Caco-2 (cell line): ENCODE data around the gene APLF. TPM values are rescaled to one million over a fixed set of nuclear protein-coding genes. Genes with fewer than 3 reads are reported as not detected.
"Not testable (repeated sequence)": the region's sequence is repeated elsewhere in the genome, so short reads cannot be mapped to it uniquely, and the experiment has no call there.

Experiments used
- BruUV-seq: library from RNA; stranded (reverse); fragments of 400-500 nt; replicated peaks from 2 replicates; lab custom pipeline; 2021; lab: Mats Ljungman, UMichigan
- CTCF ChIA-PET: fragments of 300-600 bp; sonication (Branson Sonifier 250); formaldehyde crosslinking; loops from one replicate; lab custom pipeline; 2022; ENCODE audit warnings: antibody characterized with exemption; lab: Charles Lee
- POLR2A ChIA-PET: fragments of 300-600 bp; sonication (Branson Sonifier 250); formaldehyde crosslinking; loops from one replicate; lab custom pipeline; 2022; ENCODE audit warnings: antibody characterized with exemption; lab: Charles Lee
- DNase-seq, 2 experiments: peaks; one replicate each; pipeline versions ENCODE4 v3.0.0 to v3.0.0-alpha.2; 2020 to 2022
- H3K27me3 ChIP-seq: replicated peaks from 2 replicates; pipeline ENCODE4 v1.6.0; 2011; ENCODE audit warnings: low read length; ENCODE audit not compliant: control insufficient read depth, insufficient read depth
- H3K36me3 ChIP-seq: 2 replicates; pipeline ENCODE4 v1.5.1; 2011; ENCODE audit warnings: low read length; ENCODE audit not compliant: control insufficient read depth, insufficient read depth
- H3K4me1 ChIP-seq: fragments of 250-450 bp; sonication (Bioruptor Pico); 2 replicates; pipeline ENCODE4 v1.5.1; 2020; ENCODE audit warnings: mild to moderate bottlenecking
- H3K4me3 ChIP-seq: 2 replicates; pipeline ENCODE4 v1.5.1; 2011; ENCODE audit warnings: low read depth, mild to moderate bottlenecking, control low read depth, low read length
- H3K9me3 ChIP-seq: fragments of 250-450 bp; sonication (Bioruptor Pico); 2 replicates; pipeline ENCODE4 v1.5.1; 2020; ENCODE audit warnings: mild to moderate bottlenecking, moderate library complexity
- H3K27ac Mint-ChIP-seq: one replicate; pipeline ENCODE4 v1.8.0; 2022; ENCODE audit warnings: mixed read lengths; ENCODE audit not compliant: unreplicated experiment
- H3K27me3 Mint-ChIP-seq: one replicate; pipeline ENCODE4 v1.8.0; 2022; ENCODE audit warnings: mixed read lengths; ENCODE audit not compliant: insufficient read depth, unreplicated experiment
- H3K36me3 Mint-ChIP-seq: one replicate; pipeline ENCODE4 v1.8.0; 2022; ENCODE audit warnings: mild to moderate bottlenecking, mixed read lengths; ENCODE audit not compliant: insufficient read depth, unreplicated experiment
- H3K4me1 Mint-ChIP-seq: one replicate; pipeline ENCODE4 v1.8.0; 2022; ENCODE audit warnings: low read depth, mixed read lengths; ENCODE audit not compliant: unreplicated experiment
- H3K4me3 Mint-ChIP-seq: one replicate; pipeline ENCODE4 v1.8.0; 2022; ENCODE audit warnings: mild to moderate bottlenecking, moderate library complexity, mixed read lengths; ENCODE audit not compliant: unreplicated experiment
- H3K9me3 Mint-ChIP-seq: one replicate; pipeline ENCODE4 v1.8.0; 2022; ENCODE audit warnings: mixed read lengths; ENCODE audit not compliant: unreplicated experiment
- intact Hi-C: fragments of 100-400 bp; cut with micrococcal nuclease; formaldehyde crosslinking; loops from one replicate; pipeline ENCODE4 v1.10.0; 2022; ENCODE audit not compliant: unreplicated experiment
- total RNA-seq: library from RNA; stranded (reverse); gene quantifications from 2 replicates; pipeline ENCODE4 v1.2.3, GENCODE V29; 2022
- TF ChIP-seq, protein P1 (sequence below), 2 experiments: fragments of 200-600 bp in 1 of 2; IDR thresholded peaks; 1 replicate in 1 of 2; 2 replicates in 1 of 2; pipeline versions ENCODE4 v1.5.1 to v1.8.0; 2011 to 2022; ENCODE audit warnings: antibody characterized with exemption in 1 of 2, control low read depth in 1 of 2, inconsistent platforms in 1 of 2, low read depth in 1 of 2, low read length in 1 of 2, mild to moderate bottlenecking in 1 of 2, moderate library complexity in 1 of 2; ENCODE audit not compliant: insufficient read depth in 1 of 2, severe bottlenecking in 1 of 2, unreplicated experiment in 1 of 2

The APLF gene
- total RNA-seq, 1 experiment from 2014 or later = 3.9 TPM

DNA sequence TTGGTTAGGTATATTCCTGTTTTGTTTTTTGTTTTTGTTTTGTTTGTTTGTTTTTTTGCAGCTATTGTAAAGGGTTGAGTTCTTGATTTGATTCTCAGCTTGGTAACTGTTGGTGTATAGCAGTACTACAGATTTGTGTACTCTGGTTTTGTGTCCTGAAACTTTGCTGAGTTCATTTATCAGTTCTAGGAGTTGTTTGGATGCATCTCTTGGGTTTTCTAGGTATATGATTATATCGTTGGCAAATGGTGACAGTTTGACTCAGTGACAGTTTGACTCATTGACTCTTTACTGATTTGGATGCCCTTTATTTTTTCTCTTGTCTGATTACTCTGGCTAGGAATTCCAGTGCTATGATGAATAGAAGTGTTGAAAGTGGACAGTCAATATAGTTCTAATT is 53.7 kb downstream of the APLF start:
- no peak overlapping the region for H3K27ac Mint-ChIP-seq
- no peaks in the 10 kb centered on the region for H3K9me3 Mint-ChIP-seq
- H3K4me3 Mint-ChIP-seq = no peak overlapping the region
- BruUV-seq = no TSS peak
- H3K27me3 Mint-ChIP-seq = no peaks in the 10 kb centered on the region
- ChIA-PET POLR2A (no interaction called here), CTCF (no interaction called here)
- H3K36me3 ChIP-seq = no peaks in the 10 kb centered on the region
- no peaks in the 10 kb centered on the region for H3K4me1 ChIP-seq
- H3K36me3 Mint-ChIP-seq = peaks cover 4% of the 10 kb centered on the region
- H3K9me3 ChIP-seq = no peaks in the 10 kb centered on the region
- intact Hi-C loops = no loop called here
- H3K27me3 ChIP-seq = no peaks in the 10 kb centered on the region
- no peaks in the 10 kb centered on the region for H3K4me1 Mint-ChIP-seq
- TF ChIP-seq, protein P1, sequence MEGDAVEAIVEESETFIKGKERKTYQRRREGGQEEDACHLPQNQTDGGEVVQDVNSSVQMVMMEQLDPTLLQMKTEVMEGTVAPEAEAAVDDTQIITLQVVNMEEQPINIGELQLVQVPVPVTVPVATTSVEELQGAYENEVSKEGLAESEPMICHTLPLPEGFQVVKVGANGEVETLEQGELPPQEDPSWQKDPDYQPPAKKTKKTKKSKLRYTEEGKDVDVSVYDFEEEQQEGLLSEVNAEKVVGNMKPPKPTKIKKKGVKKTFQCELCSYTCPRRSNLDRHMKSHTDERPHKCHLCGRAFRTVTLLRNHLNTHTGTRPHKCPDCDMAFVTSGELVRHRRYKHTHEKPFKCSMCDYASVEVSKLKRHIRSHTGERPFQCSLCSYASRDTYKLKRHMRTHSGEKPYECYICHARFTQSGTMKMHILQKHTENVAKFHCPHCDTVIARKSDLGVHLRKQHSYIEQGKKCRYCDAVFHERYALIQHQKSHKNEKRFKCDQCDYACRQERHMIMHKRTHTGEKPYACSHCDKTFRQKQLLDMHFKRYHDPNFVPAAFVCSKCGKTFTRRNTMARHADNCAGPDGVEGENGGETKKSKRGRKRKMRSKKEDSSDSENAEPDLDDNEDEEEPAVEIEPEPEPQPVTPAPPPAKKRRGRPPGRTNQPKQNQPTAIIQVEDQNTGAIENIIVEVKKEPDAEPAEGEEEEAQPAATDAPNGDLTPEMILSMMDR (IDR thresholded peaks at IDR 0.05; ENCODE audit: insufficient read depth in 1 of 2, low read depth in 1 of 2, low read length in 1 of 2, severe bottlenecking in 1 of 2, unreplicated experiment in 1 of 2) = no peak
- H3K4me3 ChIP-seq = no peak overlapping the region
- no peak for DNase-seq

DNA sequence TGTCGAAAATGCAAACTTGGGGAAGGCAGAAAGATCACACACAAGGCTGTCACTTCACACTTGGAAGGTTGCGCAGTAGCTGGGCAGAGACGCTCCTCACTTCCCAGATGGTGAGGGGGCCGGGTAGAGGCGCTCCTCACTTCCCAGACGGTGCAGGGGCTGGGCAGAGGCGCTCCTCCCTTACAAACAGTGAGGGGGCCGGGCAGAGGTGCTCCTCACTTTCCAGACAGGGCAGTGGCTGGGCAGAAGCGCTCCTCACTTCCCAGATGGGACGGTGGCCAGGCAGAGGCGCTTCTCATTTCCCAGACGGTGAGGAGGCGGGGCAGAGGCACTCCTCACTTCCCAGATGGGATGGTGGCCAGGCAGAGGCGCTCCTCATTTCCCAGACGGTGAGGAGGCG is 59.6 kb downstream of the APLF start:
- H3K4me1 ChIP-seq, H3K9me3 Mint-ChIP-seq, POLR2A ChIA-PET, H3K4me3 Mint-ChIP-seq, DNase-seq, intact Hi-C loops, H3K36me3 ChIP-seq, H3K27ac Mint-ChIP-seq, H3K27me3 ChIP-seq, H3K4me1 Mint-ChIP-seq, H3K27me3 Mint-ChIP-seq, H3K9me3 ChIP-seq, BruUV-seq, H3K4me3 ChIP-seq: not testable (repeated sequence)
- peaks cover 12% of the 10 kb centered on the region for H3K36me3 Mint-ChIP-seq
- CTCF ChIA-PET = interaction anchor here (0.7 kb wide), 1 partner anchor 1258 kb away, joined by 5 read pairs; no protein-coding TSS in a partner anchor

DNA sequence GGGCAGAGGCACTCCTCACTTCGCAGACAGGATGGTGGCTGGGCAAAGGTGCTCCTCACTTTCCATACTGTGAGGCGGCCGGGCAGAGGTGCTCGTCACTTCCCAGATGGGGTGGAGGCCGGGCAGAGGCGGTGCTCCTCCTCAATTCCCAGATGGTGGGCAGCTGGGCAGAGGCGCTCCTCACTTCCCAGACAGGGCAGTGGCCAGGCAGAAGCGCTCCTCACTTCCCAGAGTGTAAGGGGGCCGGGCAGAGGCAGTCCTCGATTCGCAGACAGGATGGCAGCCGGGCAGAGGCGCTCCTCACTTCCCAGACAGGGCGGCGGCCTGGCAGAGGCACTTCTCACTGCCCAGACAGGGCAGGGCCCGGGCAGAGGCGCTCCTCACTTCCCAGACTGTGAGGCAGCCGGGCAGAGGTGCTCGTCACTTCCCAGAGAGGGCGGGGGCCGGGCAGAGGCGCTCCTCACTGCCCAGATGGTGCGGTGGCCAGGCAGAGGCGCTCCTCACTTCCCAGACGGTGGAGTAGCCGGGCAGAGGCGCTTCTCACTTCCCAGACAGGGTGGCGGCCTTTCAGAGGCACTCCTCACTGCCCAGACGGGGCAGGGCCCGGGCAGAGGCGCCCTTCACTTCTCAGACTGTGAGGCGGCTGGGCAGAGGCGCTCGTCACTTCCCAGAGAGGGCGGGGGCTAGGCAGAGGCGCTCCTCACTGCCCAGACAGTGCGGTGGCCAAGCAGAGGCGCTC is 60.1 kb downstream of the APLF start:
- POLR2A ChIA-PET, H3K9me3 ChIP-seq, DNase-seq, intact Hi-C loops, H3K4me1 ChIP-seq, H3K36me3 ChIP-seq, BruUV-seq, H3K4me3 Mint-ChIP-seq, H3K27ac Mint-ChIP-seq, H3K9me3 Mint-ChIP-seq, H3K27me3 Mint-ChIP-seq, H3K4me3 ChIP-seq, H3K27me3 ChIP-seq, H3K4me1 Mint-ChIP-seq: not testable (repeated sequence)
- peaks cover 12% of the 10 kb centered on the region for H3K36me3 Mint-ChIP-seq
- CTCF ChIA-PET = interaction anchor here (0.7 kb wide), 1 partner anchor 1257 kb away, joined by 5 read pairs; no protein-coding TSS in a partner anchor

DNA sequence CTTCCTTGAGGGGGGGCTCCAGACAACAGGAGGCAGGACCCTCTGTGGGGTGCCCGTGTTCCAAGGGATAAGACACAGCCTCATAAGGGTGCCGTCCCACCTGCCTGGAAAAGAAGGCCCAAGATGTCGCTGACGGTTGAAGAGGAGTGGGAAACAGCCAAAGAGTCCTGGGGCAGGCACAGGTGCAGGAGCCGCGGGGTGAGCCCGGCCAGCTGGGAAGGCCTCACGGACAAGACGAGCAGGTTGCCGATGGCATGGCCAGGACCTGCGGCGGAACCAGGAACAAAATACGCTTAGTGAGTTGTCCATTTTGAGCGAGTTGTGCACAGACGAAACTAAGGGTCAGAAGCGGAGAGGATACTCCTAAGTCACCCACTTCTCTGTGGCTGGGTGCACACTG is 61.8 kb downstream of the APLF start:
- H3K9me3 ChIP-seq, H3K4me1 ChIP-seq, H3K9me3 Mint-ChIP-seq, H3K36me3 ChIP-seq, H3K4me3 ChIP-seq, H3K27me3 Mint-ChIP-seq, H3K27me3 ChIP-seq, BruUV-seq, H3K4me1 Mint-ChIP-seq, CTCF ChIA-PET, intact Hi-C loops, DNase-seq, POLR2A ChIA-PET, H3K4me3 Mint-ChIP-seq, H3K27ac Mint-ChIP-seq: not testable (repeated sequence)
- peaks cover 12% of the 10 kb centered on the region for H3K36me3 Mint-ChIP-seq

DNA sequence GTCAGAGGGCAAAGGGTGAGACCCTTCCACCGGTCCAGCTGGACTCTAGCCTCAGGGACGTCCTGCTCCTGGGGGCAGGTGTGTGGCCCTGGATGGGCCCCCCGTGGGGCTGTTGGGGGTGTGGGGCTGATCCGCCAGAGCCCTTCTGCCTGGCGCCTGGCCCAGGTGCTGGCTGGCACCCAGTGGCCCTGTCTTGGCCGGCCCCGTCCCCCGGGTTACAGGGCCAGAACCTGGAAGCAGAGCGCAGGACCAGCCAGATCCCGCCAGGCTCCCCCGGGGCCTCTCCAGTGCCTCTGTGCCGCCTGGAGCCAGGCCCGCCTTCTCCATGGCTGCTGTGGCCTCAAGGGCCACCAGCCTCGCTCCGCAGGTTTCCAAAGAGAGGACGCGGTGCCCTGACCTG is 62.3 kb downstream of the APLF start:
- H3K4me3 Mint-ChIP-seq, CTCF ChIA-PET, H3K27me3 Mint-ChIP-seq, H3K27me3 ChIP-seq, BruUV-seq, H3K36me3 ChIP-seq, H3K4me1 ChIP-seq, H3K4me3 ChIP-seq, POLR2A ChIA-PET, H3K9me3 Mint-ChIP-seq, intact Hi-C loops, DNase-seq, H3K4me1 Mint-ChIP-seq, H3K9me3 ChIP-seq, H3K27ac Mint-ChIP-seq: not testable (repeated sequence)
- peaks cover 12% of the 10 kb centered on the region for H3K36me3 Mint-ChIP-seq
